ENCODE results near the gene FARSA. TPM values are rescaled to one million over a fixed set of nuclear protein-coding genes. Genes with fewer than 3 reads are reported as not detected.
"Not testable (repeated sequence)": the region's sequence is repeated elsewhere in the genome, so short reads cannot be mapped to it uniquely, and the experiment has no call there.

Gene FARSA
- total RNA-seq, 2 experiments from 2014 or later = 85.7 to 90.6 TPM

- H3K36me3 Mint-ChIP-seq (ENCODE audit: low read depth) = peaks cover 10% of the 10 kb centered on the region
- peak; percentile 99 for DNase-seq
- peak within 1 kb of the TSS; percentile 93 for H3K4me3 Mint-ChIP-seq
- peak within 1 kb of the TSS; percentile 91 for H3K27ac Mint-ChIP-seq
- peaks cover 6% of the 10 kb centered on the region for H3K27me3 Mint-ChIP-seq
- ChIA-PET CTCF (interaction anchor here (0.6 to 2.4 kb wide), 12 partner anchors 9 to 286 kb away, joined by 3 to 14 read pairs (median 3); partner anchors contain the start of gene DNASE2), POLR2A (interaction anchor here (0.6 kb wide), 2 partner anchors 100 to 690 kb away, joined by 3 read pairs; partner anchors contain the start of gene JUNB)
- H3K9me3 Mint-ChIP-seq = no peaks in the 10 kb centered on the region
- peaks cover 31% of the 10 kb centered on the region for H3K4me1 Mint-ChIP-seq
These were observed 42.5 kb downstream of the FARSA start, which contains the start of gene GCDH for GRCh38 chr19:12890787-12891552. Gene GCDH, plus strand, starts transcription at chr19:12891160. Its CDS starts 145 bp downstream, at chr19:12891305.

GRCh38 chr19:12890299-12890786, 43.2 kb downstream of the FARSA start:
- H3K9me3 Mint-ChIP-seq, DNase-seq, H3K27me3 Mint-ChIP-seq: not testable (repeated sequence)
- Mint-ChIP-seq H3K4me1 (peaks cover 32% of the 10 kb centered on the region), H3K4me3 (peak overlapping the region; percentile 93), H3K27ac (peak overlapping the region; percentile 91), H3K36me3 (ENCODE audit: low read depth) (peaks cover 10% of the 10 kb centered on the region)
- POLR2A ChIA-PET = interaction anchor here (0.6 kb wide), 2 partner anchors 99 to 689 kb away, joined by 3 read pairs; partner anchors contain the start of gene JUNB
- CTCF ChIA-PET = interaction anchor here (0.7 to 2.4 kb wide), 9 partner anchors 9 to 169 kb away, joined by 3 to 14 read pairs (median 4); partner anchors contain the start of gene DNASE2

- no peak overlapping the region for H3K27ac Mint-ChIP-seq
- peaks cover 40% of the 10 kb centered on the region for H3K4me1 Mint-ChIP-seq
- H3K9me3 Mint-ChIP-seq = peaks cover 7% of the 10 kb centered on the region
- H3K27me3 Mint-ChIP-seq = peaks cover 6% of the 10 kb centered on the region
- H3K4me3 Mint-ChIP-seq = no peak overlapping the region
- POLR2A ChIA-PET = no interaction called here
- H3K36me3 Mint-ChIP-seq (ENCODE audit: low read depth) = peaks cover 9% of the 10 kb centered on the region
- CTCF ChIA-PET = interaction anchor here (2.2 kb wide), 1 partner anchor 77 kb away, joined by 10 read pairs; no protein-coding TSS in a partner anchor
- DNase-seq = no peak
These were observed 45.4 kb downstream of the FARSA start for GRCh38 chr19:12888006-12888603.

- Mint-ChIP-seq H3K4me1 (peaks cover 43% of the 10 kb centered on the region), H3K4me3 (peak within 1 kb of the TSS; percentile 49), H3K27ac (no peak within 1 kb of the TSS), H3K9me3 (peaks cover 9% of the 10 kb centered on the region), H3K36me3 (ENCODE audit: low read depth) (peaks cover 12% of the 10 kb centered on the region), H3K27me3 (peaks cover 6% of the 10 kb centered on the region)
- DNase-seq = no peak
- POLR2A ChIA-PET = no interaction called here
- CTCF ChIA-PET = interaction anchor here (0.5 to 2.2 kb wide), 5 partner anchors 12 to 1435 kb away, joined by 3 to 10 read pairs (median 3); no protein-coding TSS in a partner anchor
These were observed 46.4 kb downstream of the FARSA start, which contains the start of gene KLF1 for GRCh38 chr19:12886969-12887747. Gene KLF1, minus strand, starts transcription at chr19:12887201. Its CDS starts 61 bp downstream, at chr19:12887140.

GRCh38 chr19:12886651-12886968, 46.9 kb downstream of the FARSA start:
- ChIA-PET CTCF (interaction anchor here (0.6 to 2.4 kb wide), 5 partner anchors 12 to 1435 kb away, joined by 3 to 18 read pairs (median 10); no protein-coding TSS in a partner anchor), POLR2A (no interaction called here)
- H3K36me3 Mint-ChIP-seq (ENCODE audit: low read depth) = peaks cover 12% of the 10 kb centered on the region
- H3K27ac Mint-ChIP-seq = no peak overlapping the region
- H3K4me3 Mint-ChIP-seq = peak overlapping the region; percentile 49
- H3K4me1 Mint-ChIP-seq = peaks cover 39% of the 10 kb centered on the region
- peaks cover 9% of the 10 kb centered on the region for H3K9me3 Mint-ChIP-seq
- peaks cover 6% of the 10 kb centered on the region for H3K27me3 Mint-ChIP-seq
- DNase-seq = no peak

- H3K27ac Mint-ChIP-seq = no peak overlapping the region
- H3K27me3 Mint-ChIP-seq = peaks cover 6% of the 10 kb centered on the region
- ChIA-PET CTCF (interaction anchor here (0.6 to 2.4 kb wide), 18 partner anchors 8 to 1434 kb away, joined by 3 to 18 read pairs (median 4); partner anchors contain the start of genes FARSA and SYCE2), POLR2A (interaction anchor here (0.9 to 1.2 kb wide), 3 partner anchors 28 to 79 kb away, joined by 3 to 6 read pairs (median 5); partner anchors contain the start of gene CALR)
- peak overlapping the region; percentile 49 for H3K4me3 Mint-ChIP-seq
- H3K4me1 Mint-ChIP-seq = peaks cover 39% of the 10 kb centered on the region
- H3K9me3 Mint-ChIP-seq = peaks cover 9% of the 10 kb centered on the region
- DNase-seq = no peak
- H3K36me3 Mint-ChIP-seq (ENCODE audit: low read depth) = peaks cover 11% of the 10 kb centered on the region
These were observed 47.5 kb downstream of the FARSA start for GRCh38 chr19:12885749-12886650.

GRCh38 chr19:12884926-12885748, 48.4 kb downstream of the FARSA start:
- H3K36me3 Mint-ChIP-seq (ENCODE audit: low read depth) = peaks cover 10% of the 10 kb centered on the region
- H3K27ac Mint-ChIP-seq = peak overlapping the region; percentile 87
- H3K27me3 Mint-ChIP-seq = peaks cover 6% of the 10 kb centered on the region
- ChIA-PET CTCF (interaction anchor here (0.5 to 2.4 kb wide), 20 partner anchors 8 to 215 kb away, joined by 3 to 18 read pairs (median 4); partner anchors contain the start of genes FARSA and SYCE2), POLR2A (interaction anchor here (0.9 to 1.2 kb wide), 3 partner anchors 29 to 80 kb away, joined by 3 to 6 read pairs (median 5); partner anchors contain the start of gene CALR)
- peak; percentile 92 for DNase-seq
- H3K4me3 Mint-ChIP-seq = peak overlapping the region; percentile 84
- peaks cover 9% of the 10 kb centered on the region for H3K9me3 Mint-ChIP-seq
- peaks cover 37% of the 10 kb centered on the region for H3K4me1 Mint-ChIP-seq

- peaks cover 9% of the 10 kb centered on the region for H3K9me3 Mint-ChIP-seq
- H3K27me3 Mint-ChIP-seq = peaks cover 6% of the 10 kb centered on the region
- H3K4me3 Mint-ChIP-seq = peak overlapping the region; percentile 84
- ChIA-PET POLR2A (interaction anchor here (0.9 to 1.2 kb wide), 3 partner anchors 30 to 81 kb away, joined by 3 to 6 read pairs (median 5); partner anchors contain the start of gene CALR), CTCF (interaction anchor here (1.0 to 2.4 kb wide), 15 partner anchors 8 to 167 kb away, joined by 3 to 18 read pairs (median 5); partner anchors contain the start of gene FARSA)
- peaks cover 10% of the 10 kb centered on the region for H3K36me3 Mint-ChIP-seq (ENCODE audit: low read depth)
- DNase-seq = no peak
- peaks cover 38% of the 10 kb centered on the region for H3K4me1 Mint-ChIP-seq
- H3K27ac Mint-ChIP-seq = peak overlapping the region; percentile 87
These were observed 48.9 kb downstream of the FARSA start for GRCh38 chr19:12884627-12884925.

- no peak for DNase-seq
- Mint-ChIP-seq H3K4me1 (peaks cover 39% of the 10 kb centered on the region), H3K36me3 (ENCODE audit: low read depth) (peaks cover 10% of the 10 kb centered on the region), H3K27me3 (peaks cover 6% of the 10 kb centered on the region), H3K27ac (no peak overlapping the region), H3K9me3 (peaks cover 9% of the 10 kb centered on the region), H3K4me3 (no peak overlapping the region)
- POLR2A ChIA-PET = no interaction called here
- CTCF ChIA-PET = interaction anchor here (1.2 to 2.5 kb wide), 11 partner anchors 8 to 166 kb away, joined by 3 to 16 read pairs (median 6); partner anchors contain the start of gene FARSA
These were observed 49.3 kb downstream of the FARSA start for GRCh38 chr19:12884202-12884601.

GRCh38 chr19:12882589-12882988, 50.9 kb downstream of the FARSA start:
- H3K4me3 Mint-ChIP-seq = peak overlapping the region; percentile 79
- no peak for DNase-seq
- peaks cover 9% of the 10 kb centered on the region for H3K9me3 Mint-ChIP-seq
- peaks cover 6% of the 10 kb centered on the region for H3K27me3 Mint-ChIP-seq
- H3K27ac Mint-ChIP-seq = peak overlapping the region; percentile 90
- POLR2A ChIA-PET = interaction anchor here (0.6 kb wide), 1 partner anchor 91 kb away, joined by 3 read pairs; the partner anchor contains the start of gene JUNB
- CTCF ChIA-PET = interaction anchor here (0.7 to 2.5 kb wide), 9 partner anchors 10 to 228 kb away, joined by 3 to 14 read pairs (median 4); no protein-coding TSS in a partner anchor
- peaks cover 37% of the 10 kb centered on the region for H3K4me1 Mint-ChIP-seq
- peaks cover 20% of the 10 kb centered on the region for H3K36me3 Mint-ChIP-seq (ENCODE audit: low read depth)
